Activated CD4-positive, CD25-positive, alpha-beta regulatory T cell treated with anti-CD3 and anti-CD28 coated beads, Interleukin-2, amount 50 U/mL, for 16 hours (primary cell): ENCODE data around the gene ETHE1.

Experiments used
- DNase-seq: peaks from one replicate; pipeline ENCODE4 v3.0.0-alpha.2; 2020; ENCODE audit warnings: low read depth, low spot score

Gene ETHE1

GRCh38 chr19:43465468-43466120 lies 61.4 kb downstream of the ETHE1 start, which contains the start of gene LYPD3:
Gene LYPD3, minus strand, starts transcription at chr19:43465608. Its CDS starts 37 bp downstream, at chr19:43465571.
- no peak for DNase-seq

GRCh38 chr19:43464134-43464775 lies 62.7 kb downstream of the ETHE1 start:
- no peak for DNase-seq

- peak; percentile 98 for DNase-seq
Measured at GRCh38 chr19:43463381-43464133, 63.4 kb downstream of the ETHE1 start.

GRCh38 chr19:43462785-43463380 lies 64.1 kb downstream of the ETHE1 start:
- DNase-seq, result no peak

GRCh38 chr19:43462383-43462782 lies 64.6 kb downstream of the ETHE1 start:
- DNase-seq, result no peak

- DNase-seq, result no peak
Measured at GRCh38 chr19:43461303-43461702, 65.7 kb downstream of the ETHE1 start.

GRCh38 chr19:43460362-43461016 lies 66.5 kb downstream of the ETHE1 start:
- DNase-seq, result no peak

GRCh38 chr19:43457809-43458208 lies 69.2 kb downstream of the ETHE1 start:
- DNase-seq, result no peak
